Measurements from ENCODE around the gene KCNG1.

Gene KCNG1

GRCh38 chr20:51010043-51010365 lies 12.9 kb downstream of the KCNG1 start:
- no peak overlapping the region for H3K4me3 ChIP-seq (ENCODE audit: low read depth in 1 of 2, low read length in 2 of 2)
- no peak overlapping the region for H3K27ac ChIP-seq (ENCODE audit: low read length)
- H3K4me1 ChIP-seq (ENCODE audit: control insufficient read depth in 1 of 2, insufficient read depth in 2 of 2, low read length in 2 of 2), result no peaks in the 10 kb centered on the region
- no peaks in the 10 kb centered on the region for H3K9me3 ChIP-seq (ENCODE audit: control insufficient read depth in 1 of 2, low read length in 2 of 2)
- no peaks in the 10 kb centered on the region for H3K27me3 ChIP-seq (ENCODE audit: low read depth, low read length)
- no peaks in the 10 kb centered on the region for H3K36me3 ChIP-seq (ENCODE audit: control insufficient read depth in 1 of 2, insufficient read depth in 2 of 2, low read length in 2 of 2)

GRCh38 chr20:51009303-51010042 lies 13.4 kb downstream of the KCNG1 start:
- H3K9me3 ChIP-seq (ENCODE audit: control insufficient read depth in 1 of 2, low read length in 2 of 2), result no peaks in the 10 kb centered on the region
- H3K4me3 ChIP-seq (ENCODE audit: low read depth in 1 of 2, low read length in 2 of 2), result no peak overlapping the region
- H3K27me3 ChIP-seq (ENCODE audit: low read depth, low read length), result no peaks in the 10 kb centered on the region
- H3K27ac ChIP-seq (ENCODE audit: low read length), result no peak overlapping the region
- H3K4me1 ChIP-seq (ENCODE audit: control insufficient read depth in 1 of 2, insufficient read depth in 2 of 2, low read length in 2 of 2), result no peaks in the 10 kb centered on the region
- H3K36me3 ChIP-seq (ENCODE audit: control insufficient read depth in 1 of 2, insufficient read depth in 2 of 2, low read length in 2 of 2), result no peaks in the 10 kb centered on the region

DNA sequence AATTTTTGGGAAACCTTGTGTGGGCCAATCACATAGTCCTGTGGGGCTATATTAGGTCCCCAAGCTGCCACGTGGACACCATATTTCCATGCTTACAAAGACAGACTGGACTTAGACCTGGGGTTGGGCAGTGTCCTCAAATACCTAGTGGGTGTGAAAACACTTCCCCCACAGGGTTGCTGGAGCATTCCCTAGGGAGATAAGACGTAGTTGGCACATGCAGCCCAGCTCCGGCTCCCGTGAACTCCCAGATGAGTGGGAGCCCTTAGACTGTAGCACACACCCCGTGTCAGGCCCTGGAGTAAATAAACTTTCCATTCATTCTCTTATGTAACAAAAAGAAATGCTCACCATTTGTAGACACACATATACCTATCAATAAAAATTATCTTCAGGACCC lies 14.2 kb downstream of the KCNG1 start:
- no peaks in the 10 kb centered on the region for H3K4me1 ChIP-seq (ENCODE audit: control insufficient read depth in 1 of 2, insufficient read depth in 2 of 2, low read length in 2 of 2)
- no peak overlapping the region for H3K27ac ChIP-seq (ENCODE audit: low read length)
- H3K4me3 ChIP-seq (ENCODE audit: low read depth in 1 of 2, low read length in 2 of 2), result no peak overlapping the region
- H3K27me3 ChIP-seq (ENCODE audit: low read depth, low read length), result no peaks in the 10 kb centered on the region
- no peaks in the 10 kb centered on the region for H3K9me3 ChIP-seq (ENCODE audit: control insufficient read depth in 1 of 2, low read length in 2 of 2)
- no peaks in the 10 kb centered on the region for H3K36me3 ChIP-seq (ENCODE audit: control insufficient read depth in 1 of 2, insufficient read depth in 2 of 2, low read length in 2 of 2)

DNA sequence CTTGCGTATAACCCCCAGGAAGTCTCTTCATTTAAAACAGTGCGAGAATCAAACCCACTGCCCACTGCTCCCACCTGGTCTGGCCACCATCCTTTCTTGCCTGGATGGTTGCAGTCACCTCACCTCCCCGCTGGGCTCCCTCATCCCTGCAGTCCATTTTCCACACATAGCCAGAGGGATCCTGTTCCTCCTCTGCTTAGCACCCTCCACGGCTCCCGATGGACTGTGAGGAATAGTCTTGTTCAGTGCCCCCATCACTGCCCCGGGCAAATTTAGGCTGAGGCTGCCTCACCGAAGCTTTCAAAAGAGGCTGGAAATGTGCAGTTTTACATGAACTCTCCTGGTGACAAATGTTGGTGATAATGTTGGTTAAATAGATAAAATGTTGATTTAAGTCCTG lies 17.7 kb downstream of the KCNG1 start:
- H3K4me1 ChIP-seq (ENCODE audit: control insufficient read depth in 1 of 2, insufficient read depth in 2 of 2, low read length in 2 of 2), result no peaks in the 10 kb centered on the region
- no peaks in the 10 kb centered on the region for H3K9me3 ChIP-seq (ENCODE audit: control insufficient read depth in 1 of 2, low read length in 2 of 2)
- no peaks in the 10 kb centered on the region for H3K36me3 ChIP-seq (ENCODE audit: control insufficient read depth in 1 of 2, insufficient read depth in 2 of 2, low read length in 2 of 2)
- no peak overlapping the region for H3K4me3 ChIP-seq (ENCODE audit: low read depth in 1 of 2, low read length in 2 of 2)
- H3K27ac ChIP-seq (ENCODE audit: low read length), result no peak overlapping the region
- no peaks in the 10 kb centered on the region for H3K27me3 ChIP-seq (ENCODE audit: low read depth, low read length)

- Histone ChIP-seq H3K4me3 (ENCODE audit: low read depth in 1 of 2, low read length in 2 of 2) (no peak overlapping the region), H3K27ac (ENCODE audit: low read length) (no peak overlapping the region), H3K36me3 (ENCODE audit: control insufficient read depth in 1 of 2, insufficient read depth in 2 of 2, low read length in 2 of 2) (no peaks in the 10 kb centered on the region), H3K9me3 (ENCODE audit: control insufficient read depth in 1 of 2, low read length in 2 of 2) (no peaks in the 10 kb centered on the region), H3K4me1 (ENCODE audit: control insufficient read depth in 1 of 2, insufficient read depth in 2 of 2, low read length in 2 of 2) (no peaks in the 10 kb centered on the region), H3K27me3 (ENCODE audit: low read depth, low read length) (no peaks in the 10 kb centered on the region)
These were observed 18.1 kb downstream of the KCNG1 start for GRCh38 chr20:51004781-51005180.

GRCh38 chr20:51004305-51004727 lies 18.6 kb downstream of the KCNG1 start:
- Histone ChIP-seq H3K27me3 (ENCODE audit: low read depth, low read length) (no peaks in the 10 kb centered on the region), H3K9me3 (ENCODE audit: control insufficient read depth in 1 of 2, low read length in 2 of 2) (no peaks in the 10 kb centered on the region), H3K4me3 (ENCODE audit: low read depth in 1 of 2, low read length in 2 of 2) (no peak overlapping the region), H3K27ac (ENCODE audit: low read length) (no peak overlapping the region), H3K4me1 (ENCODE audit: control insufficient read depth in 1 of 2, insufficient read depth in 2 of 2, low read length in 2 of 2) (no peaks in the 10 kb centered on the region), H3K36me3 (ENCODE audit: control insufficient read depth in 1 of 2, insufficient read depth in 2 of 2, low read length in 2 of 2) (no peaks in the 10 kb centered on the region)

DNA sequence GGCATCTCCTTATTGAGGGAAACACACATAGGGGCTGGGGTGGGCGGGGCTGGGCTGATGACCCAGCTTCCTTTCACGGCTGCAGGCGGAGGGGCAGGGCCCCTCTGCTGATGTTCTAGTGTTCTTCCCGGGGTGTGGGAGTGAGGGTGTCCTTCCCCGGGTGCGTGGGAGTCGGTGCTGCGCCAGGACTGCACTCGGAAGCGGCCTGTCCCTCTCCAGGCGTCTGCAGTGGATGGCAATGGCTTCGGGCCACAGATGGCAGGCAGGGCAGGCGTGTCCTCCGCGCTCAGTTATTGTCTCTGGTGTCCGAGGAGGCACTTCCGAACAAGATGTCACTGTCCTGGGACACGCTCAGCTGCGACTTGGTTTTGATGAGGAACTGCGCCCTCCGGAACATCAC lies 19.2 kb downstream of the KCNG1 start:
- Histone ChIP-seq H3K36me3 (ENCODE audit: control insufficient read depth in 1 of 2, insufficient read depth in 2 of 2, low read length in 2 of 2) (no peaks in the 10 kb centered on the region), H3K27me3 (ENCODE audit: low read depth, low read length) (no peaks in the 10 kb centered on the region), H3K4me3 (ENCODE audit: low read depth in 1 of 2, low read length in 2 of 2) (no peak overlapping the region), H3K27ac (ENCODE audit: low read length) (no peak overlapping the region), H3K9me3 (ENCODE audit: control insufficient read depth in 1 of 2, low read length in 2 of 2) (no peaks in the 10 kb centered on the region), H3K4me1 (ENCODE audit: control insufficient read depth in 1 of 2, insufficient read depth in 2 of 2, low read length in 2 of 2) (no peaks in the 10 kb centered on the region)

- H3K9me3 ChIP-seq (ENCODE audit: control insufficient read depth in 1 of 2, low read length in 2 of 2), result no peaks in the 10 kb centered on the region
- H3K27ac ChIP-seq (ENCODE audit: low read length), result no peak overlapping the region
- H3K36me3 ChIP-seq (ENCODE audit: control insufficient read depth in 1 of 2, insufficient read depth in 2 of 2, low read length in 2 of 2), result no peaks in the 10 kb centered on the region
- no peak overlapping the region for H3K4me3 ChIP-seq (ENCODE audit: low read depth in 1 of 2, low read length in 2 of 2)
- no peaks in the 10 kb centered on the region for H3K4me1 ChIP-seq (ENCODE audit: control insufficient read depth in 1 of 2, insufficient read depth in 2 of 2, low read length in 2 of 2)
- no peaks in the 10 kb centered on the region for H3K27me3 ChIP-seq (ENCODE audit: low read depth, low read length)
These were observed 20.3 kb downstream of the KCNG1 start for GRCh38 chr20:51002633-51003032.

- no peaks in the 10 kb centered on the region for H3K9me3 ChIP-seq (ENCODE audit: control insufficient read depth in 1 of 2, low read length in 2 of 2)
- H3K27ac ChIP-seq (ENCODE audit: low read length), result no peak overlapping the region
- no peaks in the 10 kb centered on the region for H3K27me3 ChIP-seq (ENCODE audit: low read depth, low read length)
- H3K36me3 ChIP-seq (ENCODE audit: control insufficient read depth in 1 of 2, insufficient read depth in 2 of 2, low read length in 2 of 2), result no peaks in the 10 kb centered on the region
- no peak overlapping the region for H3K4me3 ChIP-seq (ENCODE audit: low read depth in 1 of 2, low read length in 2 of 2)
- no peaks in the 10 kb centered on the region for H3K4me1 ChIP-seq (ENCODE audit: control insufficient read depth in 1 of 2, insufficient read depth in 2 of 2, low read length in 2 of 2)
These were observed 21.3 kb downstream of the KCNG1 start for GRCh38 chr20:51001430-51002265.

GRCh38 chr20:50999355-50999754 lies 23.6 kb downstream of the KCNG1 start:
- Histone ChIP-seq H3K27me3 (ENCODE audit: low read depth, low read length) (no peaks in the 10 kb centered on the region), H3K36me3 (ENCODE audit: control insufficient read depth in 1 of 2, insufficient read depth in 2 of 2, low read length in 2 of 2) (no peaks in the 10 kb centered on the region)

DNA sequence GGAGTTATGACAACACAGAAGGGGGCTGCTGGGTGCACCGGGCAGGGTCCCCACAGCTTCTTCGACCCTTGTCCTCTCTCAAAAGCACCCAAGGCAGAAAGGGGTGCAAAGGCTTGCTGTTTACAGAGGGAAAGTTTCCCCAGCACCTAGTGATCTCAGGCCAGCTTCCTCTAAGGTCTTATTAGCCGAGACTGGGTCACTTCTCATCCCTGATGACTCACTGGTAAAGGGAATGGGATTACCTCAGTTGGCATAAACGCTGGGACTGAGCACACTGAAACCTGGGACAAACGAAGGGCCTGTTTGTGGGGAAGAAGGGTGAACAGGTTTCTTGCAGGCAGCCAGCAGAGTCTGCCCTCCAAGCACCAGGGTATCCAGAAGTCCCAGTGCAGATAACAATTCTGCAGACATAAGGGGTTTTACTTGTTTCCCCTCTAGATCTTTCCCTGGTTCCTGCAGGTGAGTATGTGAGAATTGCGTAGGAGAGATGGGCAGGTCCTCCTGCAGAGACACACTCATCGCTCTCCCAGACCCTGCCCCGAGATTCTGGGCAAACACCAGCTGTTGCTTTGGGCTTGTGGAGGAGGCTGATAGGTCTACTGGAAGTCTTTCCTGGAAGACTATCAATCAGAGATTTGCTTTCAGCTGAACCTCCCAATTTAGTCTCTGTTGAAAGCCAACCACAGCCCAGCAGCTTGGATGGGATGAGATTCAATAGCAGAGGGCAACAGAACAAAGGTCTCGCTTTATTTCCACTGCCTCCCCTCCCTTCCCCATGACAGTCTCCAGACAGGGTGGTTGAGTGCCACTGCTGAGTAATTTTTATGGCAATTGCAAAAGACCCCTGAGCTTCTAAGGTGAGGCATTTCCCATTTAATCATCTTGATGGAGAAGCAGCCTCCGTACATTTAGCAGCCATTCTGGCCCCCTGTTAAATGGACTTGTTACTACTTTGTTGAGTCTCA lies 25.7 kb downstream of the KCNG1 start:
- no peaks in the 10 kb centered on the region for H3K4me1 ChIP-seq (ENCODE audit: control insufficient read depth in 1 of 2, insufficient read depth in 2 of 2, low read length in 2 of 2)
- H3K4me3 ChIP-seq (ENCODE audit: low read depth in 1 of 2, low read length in 2 of 2), result no peak overlapping the region
- no peaks in the 10 kb centered on the region for H3K27me3 ChIP-seq (ENCODE audit: low read depth, low read length)
- no peaks in the 10 kb centered on the region for H3K36me3 ChIP-seq (ENCODE audit: control insufficient read depth in 1 of 2, insufficient read depth in 2 of 2, low read length in 2 of 2)
- H3K27ac ChIP-seq (ENCODE audit: low read length), result no peak overlapping the region
- H3K9me3 ChIP-seq (ENCODE audit: control insufficient read depth in 1 of 2, low read length in 2 of 2), result no peaks in the 10 kb centered on the region

More at GRCh38 chr20:50999355-50999754, 23.6 kb downstream of the KCNG1 start:
- H3K27ac ChIP-seq (ENCODE audit: low read length), result no peak overlapping the region
- no peak overlapping the region for H3K4me3 ChIP-seq (ENCODE audit: low read depth in 1 of 2, low read length in 2 of 2)
- H3K9me3 ChIP-seq (ENCODE audit: control insufficient read depth in 1 of 2, low read length in 2 of 2), result no peaks in the 10 kb centered on the region
- H3K4me1 ChIP-seq (ENCODE audit: control insufficient read depth in 1 of 2, insufficient read depth in 2 of 2, low read length in 2 of 2), result no peaks in the 10 kb centered on the region
